Smooth muscle cell (in vitro differentiated cells): ENCODE measurements around the gene OLIG1. TPM values are rescaled to one million over a fixed set of nuclear protein-coding genes. Genes with fewer than 3 reads are reported as not detected.

Experiments used
- DNase-seq: peaks from one replicate; lab custom pipeline; 2025; ENCODE audit not compliant: unreplicated experiment; lab: John Stamatoyannopoulos, UW
- H2AFZ ChIP-seq: fragments of 200-600 bp; sonication (generic); 2 replicates; pipeline ENCODE4 v1.6.0; 2016; ENCODE audit warnings: antibody characterized with exemption, low read depth, mild to moderate bottlenecking
- H3F3A ChIP-seq: fragments of 200-600 bp; sonication (generic); 2 replicates; pipeline ENCODE4 v1.6.0; 2017; ENCODE audit warnings: antibody characterized with exemption, low read depth
- H3K27ac ChIP-seq: fragments of 200-600 bp; sonication (generic); 2 replicates; pipeline ENCODE4 v1.5.1; 2016; ENCODE audit warnings: low read depth, mild to moderate bottlenecking
- H3K27me3 ChIP-seq: fragments of 200-600 bp; sonication (generic); 2 replicates; pipeline ENCODE4 v1.6.1; 2016; ENCODE audit warnings: low read depth, mild to moderate bottlenecking
- H3K36me3 ChIP-seq: fragments of 200-600 bp; sonication (generic); 2 replicates; pipeline ENCODE4 v1.5.1; 2016; ENCODE audit warnings: low read depth
- H3K4me1 ChIP-seq: fragments of 200-600 bp; sonication (generic); 2 replicates; pipeline ENCODE4 v1.5.1; 2016; ENCODE audit warnings: low read depth
- H3K4me2 ChIP-seq: fragments of 200-600 bp; sonication (generic); 2 replicates; pipeline ENCODE4 v1.6.0; 2016; ENCODE audit warnings: mild to moderate bottlenecking
- H3K4me3 ChIP-seq: fragments of 200-600 bp; sonication (generic); 2 replicates; pipeline ENCODE4 v1.5.1; 2016; ENCODE audit warnings: mild to moderate bottlenecking
- H3K79me2 ChIP-seq: fragments of 200-600 bp; sonication (generic); 2 replicates; pipeline ENCODE4 v1.6.0; 2016; ENCODE audit warnings: low read depth, mild to moderate bottlenecking
- H3K9ac ChIP-seq: fragments of 200-600 bp; sonication (generic); 2 replicates; pipeline ENCODE4 v1.6.0; 2016; ENCODE audit warnings: low read depth
- H3K9me3 ChIP-seq: fragments of 200-600 bp; sonication (generic); replicated peaks from 2 replicates; pipeline ENCODE4 v1.5.1; 2016; ENCODE audit warnings: low read depth
- H4K20me1 ChIP-seq: fragments of 200-600 bp; sonication (generic); 2 replicates; pipeline ENCODE4 v1.6.0; 2016; ENCODE audit warnings: low read depth
- CTCF ChIP-seq: fragments of 200-600 bp; sonication (generic); IDR thresholded peaks from 2 replicates; pipeline ENCODE4 v1.5.1; 2017; ENCODE audit warnings: borderline replicate concordance, mild to moderate bottlenecking, antibody characterized with exemption; ENCODE audit not compliant: insufficient read depth, poor library complexity, severe bottlenecking
- WGBS: methylation state at CpG from one replicate; pipeline ENCODE4 v1.1.7; 2016; ENCODE audit warnings: low lambda C conversion rate; 5-methylcytosine and 5-hydroxymethylcytosine counted together
- polyA plus RNA-seq: library from polyadenylated mRNA; unstranded; fragments of >200 nt; fragmentation: Nextera tagmentation; extraction: Ambion mirVana; gene quantifications from 2 replicates; pipeline ENCODE4 v1.2.1, GENCODE V29; 2016
- total RNA-seq: library from RNA; depleted of rRNA; stranded (reverse); fragments of >200 nt; gene quantifications from 2 replicates; pipeline ENCODE4 v1.2.3, GENCODE V29; 2014

OLIG1 gene
- total and polyA plus RNA-seq, 2 experiments from 2014 or later = not detected

GRCh38 chr21:33028773-33029384 is 41.1 kb upstream of the OLIG1 start:
- peaks cover 3% of the 10 kb centered on the region for H3K4me1 ChIP-seq
- no peak overlapping the region for H3K9ac ChIP-seq
- no peak for TF ChIP-seq CTCF
- H3K9me3 ChIP-seq = no peaks in the 10 kb centered on the region
- no peaks in the 10 kb centered on the region for H4K20me1 ChIP-seq
- H2AFZ ChIP-seq = no peak overlapping the region
- DNase-seq = no peak
- no peaks in the 10 kb centered on the region for H3K36me3 ChIP-seq
- H3K27ac ChIP-seq = no peak overlapping the region
- H3K27me3 ChIP-seq = peaks cover 100% of the 10 kb centered on the region
- no peaks in the 10 kb centered on the region for H3F3A ChIP-seq
- 8% methylated on average over 28 of the region's 28 CpGs for WGBS
- no peaks in the 10 kb centered on the region for H3K79me2 ChIP-seq
- no peak overlapping the region for H3K4me3 ChIP-seq
- H3K4me2 ChIP-seq = peak overlapping the region; percentile 20

GRCh38 chr21:33029385-33029921 is 40.5 kb upstream of the OLIG1 start:
- 8% methylated on average over 19 of the region's 19 CpGs for WGBS

GRCh38 chr21:33029975-33030461 is 39.9 kb upstream of the OLIG1 start:
- no peak for DNase-seq
- H2AFZ ChIP-seq = no peak overlapping the region
- no peak overlapping the region for H3K4me2 ChIP-seq
- H3K27me3 ChIP-seq = peaks cover 100% of the 10 kb centered on the region
- H3K79me2 ChIP-seq = no peaks in the 10 kb centered on the region
- 34% methylated on average over 10 of the region's 10 CpGs for WGBS
- H3K4me1 ChIP-seq = no peaks in the 10 kb centered on the region
- H3K9ac ChIP-seq = no peak overlapping the region
- H3K4me3 ChIP-seq = no peak overlapping the region
- H3K27ac ChIP-seq = no peak overlapping the region
- H3K9me3 ChIP-seq = no peaks in the 10 kb centered on the region
- H3K36me3 ChIP-seq = no peaks in the 10 kb centered on the region
- no peaks in the 10 kb centered on the region for H4K20me1 ChIP-seq
- H3F3A ChIP-seq = no peaks in the 10 kb centered on the region
- no peak for TF ChIP-seq CTCF

More at GRCh38 chr21:33029385-33029921, 40.5 kb upstream of the OLIG1 start:
- H3K79me2 ChIP-seq = no peaks in the 10 kb centered on the region
- no peaks in the 10 kb centered on the region for H3F3A ChIP-seq
- no peaks in the 10 kb centered on the region for H3K4me1 ChIP-seq
- peak overlapping the region; percentile 20 for H3K4me2 ChIP-seq
- no peak overlapping the region for H2AFZ ChIP-seq
- H3K9ac ChIP-seq = no peak overlapping the region
- peaks cover 100% of the 10 kb centered on the region for H3K27me3 ChIP-seq
- DNase-seq = no peak
- H3K36me3 ChIP-seq = no peaks in the 10 kb centered on the region
- H4K20me1 ChIP-seq = no peaks in the 10 kb centered on the region
- no peak overlapping the region for H3K4me3 ChIP-seq
- no peaks in the 10 kb centered on the region for H3K9me3 ChIP-seq
- H3K27ac ChIP-seq = no peak overlapping the region
- no peak for TF ChIP-seq CTCF

- Histone ChIP-seq H3K27ac (no peak overlapping the region), H3K79me2 (no peaks in the 10 kb centered on the region), H4K20me1 (no peaks in the 10 kb centered on the region), H3K27me3 (peaks cover 100% of the 10 kb centered on the region), H3K36me3 (no peaks in the 10 kb centered on the region), H3K4me2 (no peak overlapping the region), H3F3A (no peaks in the 10 kb centered on the region), H2AFZ (no peak overlapping the region), H3K9me3 (no peaks in the 10 kb centered on the region), H3K9ac (no peak overlapping the region), H3K4me3 (no peak overlapping the region), H3K4me1 (no peaks in the 10 kb centered on the region)
- TF ChIP-seq CTCF = no peak
- no peak for DNase-seq
- WGBS = 50% methylated on average over 6 of the region's 6 CpGs
These were observed 39.3 kb upstream of the OLIG1 start for GRCh38 chr21:33030633-33031032.
